HL-60 (cell line): Measurements from ENCODE around the gene NOS2.

Experiments
- DNase-seq, 2 experiments: peaks; one replicate each; pipeline ENCODE4 v3.0.0-alpha.2; 2010 to 2020; ENCODE audit warnings: low read depth in 1 of 2, low spot score in 1 of 2
- H3K27ac ChIP-seq: fragments of 250-450 bp; sonication (Bioruptor Pico); replicated peaks from 2 replicates; pipeline ENCODE4 v1.5.1; 2020; ENCODE audit warnings: mild to moderate bottlenecking, moderate library complexity
- H3K27me3 ChIP-seq: fragments of 250-450 bp; sonication (Bioruptor Pico); 2 replicates; pipeline ENCODE4 v1.5.1; 2021; ENCODE audit warnings: mild to moderate bottlenecking, moderate library complexity; ENCODE audit not compliant: insufficient read depth, poor library complexity, severe bottlenecking
- H3K4me3 ChIP-seq: replicated peaks from 2 replicates; pipeline ENCODE4 v1.5.1; 2011; ENCODE audit warnings: mild to moderate bottlenecking, control low read depth, low read length; ENCODE audit not compliant: insufficient read depth
- CTCF ChIP-seq: IDR thresholded peaks from one replicate; pipeline ENCODE4 v1.5.1; 2011; ENCODE audit warnings: low read length, control low read depth, inconsistent platforms; ENCODE audit not compliant: insufficient read depth
- GABPA ChIP-seq: IDR thresholded peaks from 2 replicates; pipeline ENCODE4 v1.6.1; 2012; ENCODE audit warnings: low read depth
- POLR2AphosphoS5 ChIP-seq: IDR thresholded peaks from 2 replicates; pipeline ENCODE4 v1.6.1; 2012; ENCODE audit warnings: low read depth
- REST ChIP-seq: IDR thresholded peaks from 2 replicates; pipeline ENCODE4 v1.6.1; 2012; ENCODE audit warnings: low read depth; ENCODE audit not compliant: insufficient replicate concordance
- SPI1 ChIP-seq: IDR thresholded peaks from 2 replicates; pipeline ENCODE4 v1.6.1; 2012; ENCODE audit warnings: low read depth, mild to moderate bottlenecking, borderline replicate concordance

The NOS2 gene

GRCh38 chr17:27792095-27792494, 8.2 kb downstream of the NOS2 start:
- TF ChIP-seq SPI1 (no peak), POLR2AphosphoS5 (no peak), REST (no peak), GABPA (no peak), CTCF (no peak)

DNA sequence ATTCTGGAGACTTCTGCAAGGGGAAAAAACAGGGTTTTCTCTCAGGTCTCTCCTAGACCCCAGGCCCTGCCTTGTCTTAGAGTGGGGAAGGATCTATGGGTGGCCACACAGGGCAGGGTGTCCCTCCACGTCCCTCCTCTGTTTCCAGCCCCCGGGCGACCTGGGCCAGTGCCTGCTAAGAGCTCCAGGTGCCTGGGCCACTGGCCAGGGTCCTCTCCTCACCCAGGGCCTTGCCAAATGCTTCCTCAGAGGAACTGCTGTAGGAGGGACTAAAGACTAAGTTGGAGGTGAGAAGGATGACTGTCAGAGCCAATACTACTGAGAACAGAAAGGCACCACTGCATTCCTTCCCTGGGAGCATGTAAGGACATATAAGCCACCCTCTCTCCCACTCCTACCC, 11.4 kb downstream of the NOS2 start:
- DNase-seq: no peak
- TF ChIP-seq CTCF (no peak), SPI1 (no peak), GABPA (no peak), POLR2AphosphoS5 (no peak), REST (no peak)
- Histone ChIP-seq H3K27ac (no peak overlapping the region), H3K4me3 (no peak overlapping the region), H3K27me3 (peaks cover 4% of the 10 kb centered on the region)

More at GRCh38 chr17:27792095-27792494, 8.2 kb downstream of the NOS2 start:
- Histone ChIP-seq H3K4me3 (no peak overlapping the region), H3K27me3 (peaks cover 21% of the 10 kb centered on the region), H3K27ac (no peak overlapping the region)
- DNase-seq: no peak

- no peak for DNase-seq
- H3K4me3 ChIP-seq: no peak overlapping the region
- TF ChIP-seq CTCF (no peak), GABPA (no peak), REST (no peak), POLR2AphosphoS5 (no peak), SPI1 (no peak)
- no peaks in the 10 kb centered on the region for H3K27me3 ChIP-seq
- H3K27ac ChIP-seq: no peak overlapping the region
Observed at GRCh38 chr17:27783440-27784350, 16.6 kb downstream of the NOS2 start.
